HG03025 (cell line): ENCODE measurements around the gene HECTD3.
"Not testable (repeated sequence)": the region's sequence is repeated elsewhere in the genome, so short reads cannot be mapped to it uniquely, and the experiment has no call there.

Experiments used
- ATAC-seq: cut with Tn5 transposase; IDR thresholded peaks from one replicate; pipeline ENCODE4 v1.9.1; 2021; ENCODE audit warnings: mild to moderate bottlenecking, moderate library complexity; ENCODE audit not compliant: unreplicated experiment, low FRiP score

HECTD3 gene

GRCh38 chr1:45014321-45015028, 3.4 kb upstream of the HECTD3 start:
- ATAC-seq = no peak

GRCh38 chr1:45013551-45014209, 2.6 kb upstream of the HECTD3 start:
- no peak for ATAC-seq

GRCh38 chr1:45012639-45013278, 1.6 kb upstream of the HECTD3 start:
- ATAC-seq = no peak

- ATAC-seq = peak; percentile 59
Measured at GRCh38 chr1:45011837-45012638, 914 bp upstream of the HECTD3 start, which contains the start of gene UROD. Gene UROD (plus strand): TSS chr1:45012254. CDS start chr1:45012266, 12 bp downstream.

- peak; percentile 2 for ATAC-seq
Measured at GRCh38 chr1:45009956-45010854, 919 bp downstream of the HECTD3 start.

GRCh38 chr1:45009296-45009865, 1.7 kb downstream of the HECTD3 start:
- ATAC-seq = no peak

- no peak for ATAC-seq
Measured at GRCh38 chr1:45008516-45008915, 2.6 kb downstream of the HECTD3 start.

GRCh38 chr1:45008076-45008475, 3.0 kb downstream of the HECTD3 start:
- ATAC-seq = no peak

- ATAC-seq = no peak
Measured at GRCh38 chr1:45007311-45007710, 3.8 kb downstream of the HECTD3 start.

GRCh38 chr1:45005761-45006160, 5.4 kb downstream of the HECTD3 start:
- no peak for ATAC-seq

GRCh38 chr1:45004281-45004920, 6.7 kb downstream of the HECTD3 start:
- no peak for ATAC-seq

GRCh38 chr1:45003741-45004140, 7.4 kb downstream of the HECTD3 start:
- no peak for ATAC-seq

GRCh38 chr1:45002650-45003645, 8.2 kb downstream of the HECTD3 start:
- no peak for ATAC-seq

GRCh38 chr1:45001576-45001975, 9.5 kb downstream of the HECTD3 start:
- not testable (repeated sequence) for ATAC-seq

GRCh38 chr1:45001011-45001481, 10.1 kb downstream of the HECTD3 start:
- no peak for ATAC-seq

GRCh38 chr1:44999232-44999631, 11.9 kb downstream of the HECTD3 start:
- ATAC-seq = no peak

GRCh38 chr1:44995467-44996238, 15.5 kb downstream of the HECTD3 start:
- ATAC-seq = no peak
